RKO (cell line): Measurements from ENCODE around the gene FNIP2.
"Not testable (repeated sequence)": the region's sequence is repeated elsewhere in the genome, so short reads cannot be mapped to it uniquely, and the experiment has no call there.

Experiments
- DNase-seq: peaks from one replicate; pipeline ENCODE4 v3.0.0-alpha.2; 2016; ENCODE audit warnings: low spot score

FNIP2 gene

GRCh38 chr4:158870626-158871334 is 102.0 kb downstream of the FNIP2 start:
- DNase-seq, result no peak

DNA sequence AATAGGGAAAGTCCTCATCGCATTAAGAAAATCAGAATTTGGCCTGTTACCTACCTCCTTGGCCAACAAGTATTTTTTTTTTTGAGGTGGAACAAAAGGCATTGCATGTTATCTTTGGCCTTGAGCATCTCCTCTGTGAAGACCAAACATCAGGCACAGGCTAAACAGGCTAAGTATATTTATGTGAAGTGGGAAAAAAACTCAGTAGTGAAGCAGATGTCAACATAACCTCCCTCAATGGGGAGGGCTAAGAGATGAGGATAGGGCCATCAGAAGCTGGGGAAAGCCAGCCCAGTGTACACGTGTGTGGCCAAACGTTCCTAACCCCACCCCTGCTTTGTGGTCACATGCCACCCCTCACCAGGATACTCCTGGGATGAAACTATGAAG is 102.5 kb downstream of the FNIP2 start:
- no peak for DNase-seq

- DNase-seq, result peak; percentile 48
Observed at GRCh38 chr4:158873795-158874401, 105.1 kb downstream of the FNIP2 start.

DNA sequence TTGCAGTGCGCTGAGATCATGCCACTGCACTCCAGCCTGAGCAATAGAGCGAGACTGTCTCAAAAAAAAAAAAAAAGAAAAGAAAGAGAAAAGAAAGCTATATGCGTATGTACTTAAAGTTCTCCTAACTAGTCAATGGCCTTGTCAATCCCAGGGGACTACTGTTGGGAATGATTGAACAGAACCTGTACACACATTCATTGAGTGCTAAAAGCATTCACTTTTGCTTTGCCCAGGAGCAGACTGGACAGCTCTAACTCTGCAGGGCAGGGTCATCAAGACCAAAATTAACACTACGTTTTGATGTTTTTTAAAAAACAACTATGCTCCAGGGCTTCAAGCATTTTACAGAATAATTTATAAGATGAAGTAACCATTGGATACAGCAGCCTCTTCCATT is 106.2 kb downstream of the FNIP2 start:
- DNase-seq, result no peak

DNA sequence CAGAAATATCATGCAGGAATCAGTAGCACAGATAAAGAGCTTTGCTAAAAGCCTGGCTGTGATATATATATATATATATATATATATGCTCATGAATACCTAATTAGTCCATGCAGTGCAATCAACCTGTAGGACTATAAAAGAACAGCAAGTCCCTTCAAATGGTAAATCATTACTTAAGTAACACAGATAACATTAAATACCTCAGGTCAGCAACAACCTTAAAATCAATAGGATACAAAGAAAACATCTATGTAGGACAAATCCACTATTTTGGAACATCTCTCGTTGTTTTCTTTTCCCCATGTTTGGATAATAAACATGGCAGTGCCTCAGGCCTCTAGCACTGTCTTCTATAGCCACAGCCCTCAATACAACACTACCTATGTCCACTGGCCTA is 106.6 kb downstream of the FNIP2 start:
- DNase-seq, result no peak

- no peak for DNase-seq
Observed at GRCh38 chr4:158877069-158877468, 108.2 kb downstream of the FNIP2 start.

GRCh38 chr4:158882142-158882541 is 113.3 kb downstream of the FNIP2 start:
- DNase-seq, result not testable (repeated sequence)

- DNase-seq, result no peak
Observed at GRCh38 chr4:158884280-158884679, 115.5 kb downstream of the FNIP2 start.

DNA sequence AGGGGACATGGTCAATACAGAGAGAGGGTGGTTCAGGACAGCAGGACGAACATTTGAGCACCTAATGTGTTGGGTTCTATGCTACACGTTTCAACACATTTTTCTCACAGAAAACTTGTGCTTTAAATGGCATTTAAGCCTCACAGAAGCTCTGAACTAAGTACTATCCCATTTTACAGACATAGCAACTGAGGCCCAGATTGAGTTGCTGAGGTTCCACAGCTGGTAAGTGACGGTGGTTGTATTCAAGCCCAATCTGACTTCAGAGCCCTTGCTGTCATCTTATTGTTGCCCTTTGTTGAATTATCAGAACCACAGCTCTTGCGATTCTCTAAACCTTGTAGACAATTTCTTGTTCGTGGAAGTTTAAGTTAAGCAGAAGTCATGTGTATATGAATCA is 116.7 kb downstream of the FNIP2 start:
- DNase-seq, result no peak

DNA sequence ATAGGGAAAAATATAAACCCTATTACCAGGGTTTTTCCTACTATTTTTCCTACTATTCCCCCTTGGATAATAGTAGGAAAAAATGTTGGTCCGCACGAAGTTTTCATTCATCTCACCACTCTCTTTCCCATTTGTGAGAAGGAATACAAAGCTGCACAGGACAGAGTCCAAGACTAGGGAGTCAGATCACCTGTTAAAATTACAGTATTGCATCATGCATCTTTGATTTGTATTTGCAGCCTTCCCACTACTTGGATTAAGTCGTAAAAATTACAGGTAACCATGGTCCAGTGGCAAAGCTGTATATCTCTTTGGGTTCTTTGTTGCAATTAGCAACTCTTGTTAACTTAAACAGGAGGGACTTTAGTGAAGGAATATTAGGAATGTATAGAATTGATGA is 121.5 kb downstream of the FNIP2 start:
- no peak for DNase-seq

GRCh38 chr4:158891256-158891655 is 122.4 kb downstream of the FNIP2 start:
- DNase-seq, result no peak

DNA sequence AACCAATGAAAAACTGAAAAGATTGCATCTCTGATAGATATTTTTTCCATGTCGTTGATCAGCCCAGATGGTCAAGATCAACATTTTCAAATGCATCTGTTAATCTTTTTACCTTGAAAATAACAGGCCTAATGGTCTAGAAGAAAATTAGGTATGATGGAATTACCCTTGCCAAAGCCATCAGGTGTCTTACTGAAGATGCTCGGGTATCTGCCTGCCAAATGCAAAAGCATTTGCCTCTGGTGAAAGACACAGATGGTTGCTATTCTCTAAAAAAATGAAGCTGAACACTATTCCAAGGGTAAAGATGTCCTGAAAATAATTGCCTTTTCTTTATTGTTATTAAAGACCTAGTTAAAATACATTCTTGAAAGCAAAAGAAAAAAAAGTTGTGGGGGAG is 126.0 kb downstream of the FNIP2 start:
- DNase-seq, result no peak

GRCh38 chr4:158895797-158896576 is 127.2 kb downstream of the FNIP2 start:
- DNase-seq, result no peak

DNA sequence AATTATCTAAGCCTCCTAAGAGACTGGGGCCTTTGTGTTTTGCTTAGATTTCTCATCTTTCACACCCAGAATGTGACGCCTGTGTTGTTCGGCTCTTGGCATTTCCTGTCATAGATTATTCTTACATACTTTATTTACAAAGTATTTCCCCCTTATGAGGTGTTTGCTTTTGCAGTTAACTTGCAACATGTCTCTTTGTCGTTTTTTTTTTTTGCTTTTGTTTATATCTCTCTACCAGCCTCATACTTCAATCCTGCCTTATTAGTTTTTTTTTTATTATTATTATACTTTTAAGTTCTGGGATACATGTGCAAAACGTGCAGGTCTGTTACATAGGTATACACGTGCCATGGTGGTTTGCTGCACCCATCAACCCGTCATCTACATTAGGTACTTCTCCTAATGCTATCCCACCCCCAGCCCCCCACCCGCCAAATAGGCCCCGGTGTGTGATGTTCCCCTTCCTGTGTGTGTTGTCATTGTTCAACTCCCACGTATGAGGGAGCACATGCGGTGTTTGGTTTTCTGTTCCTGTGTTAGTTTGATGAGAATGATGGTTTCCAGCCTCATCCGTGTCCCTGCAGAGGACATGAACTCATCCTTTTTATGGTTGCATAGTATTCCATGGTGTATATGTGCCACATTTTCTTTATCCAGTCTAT is 127.9 kb downstream of the FNIP2 start:
- DNase-seq, result not testable (repeated sequence)

GRCh38 chr4:158900408-158900807 is 131.6 kb downstream of the FNIP2 start:
- not testable (repeated sequence) for DNase-seq

- DNase-seq, result not testable (repeated sequence)
Observed at GRCh38 chr4:158902280-158903078, 133.7 kb downstream of the FNIP2 start.

DNA sequence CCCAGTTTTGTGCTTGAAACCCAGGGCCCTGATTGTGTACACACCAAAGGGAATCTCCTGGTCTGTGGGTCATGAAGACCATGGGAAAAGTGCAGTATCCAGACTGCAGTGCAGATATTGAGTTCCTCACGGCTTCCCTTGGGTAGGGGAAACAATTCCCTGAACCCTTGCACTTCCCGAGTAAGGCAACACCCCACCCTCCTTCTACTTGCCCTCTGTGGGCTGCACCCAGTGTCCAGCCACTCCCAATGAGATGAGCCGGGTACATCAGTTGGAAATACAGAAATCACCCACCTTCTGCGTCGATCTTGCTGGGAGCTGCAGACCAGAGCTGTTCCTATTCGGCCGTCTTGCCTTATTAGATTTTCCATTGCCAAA is 134.2 kb downstream of the FNIP2 start:
- DNase-seq, result no peak

DNA sequence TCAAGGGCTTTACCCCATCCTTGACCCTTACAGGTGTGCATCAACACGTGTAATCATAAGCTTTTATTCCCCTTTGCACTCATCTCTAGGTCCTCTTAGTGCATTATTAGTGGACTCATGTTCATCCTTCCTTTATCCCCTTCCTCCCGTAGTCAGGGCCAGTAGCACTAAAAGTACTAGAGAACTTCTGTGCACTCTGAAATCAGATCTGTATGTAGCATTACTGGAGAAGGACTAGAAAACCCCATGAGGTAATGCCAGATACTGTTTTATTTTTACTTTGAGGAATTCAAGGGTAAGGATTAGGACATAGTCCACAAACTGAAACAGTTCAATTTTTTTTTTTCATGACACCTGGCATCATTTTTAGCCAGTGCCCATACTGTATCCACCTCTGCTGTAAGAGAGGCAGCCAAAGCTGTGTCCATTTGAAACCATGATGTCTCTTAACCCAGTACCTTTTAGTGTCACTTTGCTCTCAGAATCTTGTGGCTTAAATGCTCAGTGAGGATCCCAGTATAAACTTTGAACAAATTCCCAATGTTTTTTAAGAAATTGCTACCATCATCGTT is 134.7 kb downstream of the FNIP2 start:
- DNase-seq, result no peak

GRCh38 chr4:158904815-158905214 is 136.0 kb downstream of the FNIP2 start:
- no peak for DNase-seq

DNA sequence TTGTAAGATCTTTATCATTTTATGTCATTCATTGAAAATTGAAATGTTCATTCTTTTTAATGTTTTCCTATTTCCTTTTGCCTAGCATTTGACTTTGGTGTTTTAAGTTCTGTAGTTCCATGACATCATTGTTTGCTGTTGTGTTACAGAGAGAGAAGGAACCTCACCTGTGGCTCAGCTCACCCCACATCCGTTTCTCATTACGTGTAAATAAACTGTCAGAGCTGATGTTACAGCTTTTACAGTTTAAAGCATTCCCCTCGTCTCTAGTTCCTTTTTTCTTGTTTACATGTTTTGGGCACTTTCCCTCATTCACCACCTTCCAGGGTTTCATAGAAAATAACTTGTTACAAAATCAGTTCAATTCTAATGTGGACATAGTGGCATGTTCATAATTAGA is 137.2 kb downstream of the FNIP2 start:
- no peak for DNase-seq

GRCh38 chr4:158912390-158912789 is 143.6 kb downstream of the FNIP2 start:
- DNase-seq, result no peak

- no peak for DNase-seq
Observed at GRCh38 chr4:158912806-158913205, 144.0 kb downstream of the FNIP2 start.
